LoVo (cell line): ENCODE data around the gene SLC11A1.

Experiments
- DNase-seq: peaks from one replicate; pipeline ENCODE4 v3.0.0-alpha.2; 2016; ENCODE audit warnings: low spot score

The SLC11A1 gene

GRCh38 chr2:218381916-218382366, at the start of gene SLC11A1:
TSS of gene SLC11A1 (plus strand) at chr2:218382273. CDS start at chr2:218382369, 96 bp downstream.
- no peak for DNase-seq

- DNase-seq: no peak
Measured at GRCh38 chr2:218332288-218332687, 49.8 kb upstream of the SLC11A1 start.

- no peak for DNase-seq
Measured at GRCh38 chr2:218332920-218333645, 49.0 kb upstream of the SLC11A1 start.

GRCh38 chr2:218334531-218334930, 47.5 kb upstream of the SLC11A1 start:
- DNase-seq: no peak

GRCh38 chr2:218340656-218341055, 41.4 kb upstream of the SLC11A1 start:
- no peak for DNase-seq

GRCh38 chr2:218341381-218341780, 40.7 kb upstream of the SLC11A1 start:
- DNase-seq: no peak

- DNase-seq: no peak
Measured at GRCh38 chr2:218342837-218343236, 39.2 kb upstream of the SLC11A1 start.

GRCh38 chr2:218343591-218343990, 38.5 kb upstream of the SLC11A1 start:
- DNase-seq: no peak

- DNase-seq: no peak
Measured at GRCh38 chr2:218344090-218344754, 37.9 kb upstream of the SLC11A1 start.

GRCh38 chr2:218344755-218345417, 37.2 kb upstream of the SLC11A1 start:
- DNase-seq: no peak

GRCh38 chr2:218345491-218346236, 36.4 kb upstream of the SLC11A1 start:
- DNase-seq: no peak

- DNase-seq: no peak
Measured at GRCh38 chr2:218347172-218347571, 34.9 kb upstream of the SLC11A1 start.

- no peak for DNase-seq
Measured at GRCh38 chr2:218354045-218354444, 28.0 kb upstream of the SLC11A1 start.

- no peak for DNase-seq
Measured at GRCh38 chr2:218354850-218355443, 27.1 kb upstream of the SLC11A1 start.

- DNase-seq: no peak
Measured at GRCh38 chr2:218357236-218358177, 24.6 kb upstream of the SLC11A1 start.

- no peak for DNase-seq
Measured at GRCh38 chr2:218360453-218360852, 21.6 kb upstream of the SLC11A1 start.

- no peak for DNase-seq
Measured at GRCh38 chr2:218362606-218363005, 19.5 kb upstream of the SLC11A1 start.

- no peak for DNase-seq
Measured at GRCh38 chr2:218363736-218364135, 18.3 kb upstream of the SLC11A1 start.

- DNase-seq: no peak
Measured at GRCh38 chr2:218364196-218364595, 17.9 kb upstream of the SLC11A1 start.

GRCh38 chr2:218366621-218367414, 15.3 kb upstream of the SLC11A1 start:
- no peak for DNase-seq
